Caco-2 (cell line): ENCODE data around the gene ACOX3. TPM values are rescaled to one million over a fixed set of nuclear protein-coding genes. Genes with fewer than 3 reads are reported as not detected.
"Not testable (repeated sequence)": the region's sequence is repeated elsewhere in the genome, so short reads cannot be mapped to it uniquely, and the experiment has no call there.

Experiments
- BruUV-seq: library from RNA; stranded (reverse); fragments of 400-500 nt; replicated peaks from 2 replicates; lab custom pipeline; 2021; lab: Mats Ljungman, UMichigan
- CTCF ChIA-PET: fragments of 300-600 bp; sonication (Branson Sonifier 250); formaldehyde crosslinking; loops from one replicate; lab custom pipeline; 2022; ENCODE audit warnings: antibody characterized with exemption; lab: Charles Lee
- POLR2A ChIA-PET: fragments of 300-600 bp; sonication (Branson Sonifier 250); formaldehyde crosslinking; loops from one replicate; lab custom pipeline; 2022; ENCODE audit warnings: antibody characterized with exemption; lab: Charles Lee
- DNase-seq, 2 experiments: peaks; one replicate each; pipeline versions ENCODE4 v3.0.0 to v3.0.0-alpha.2; 2020 to 2022
- H3K27me3 ChIP-seq: replicated peaks from 2 replicates; pipeline ENCODE4 v1.6.0; 2011; ENCODE audit warnings: low read length; ENCODE audit not compliant: control insufficient read depth, insufficient read depth
- H3K36me3 ChIP-seq: 2 replicates; pipeline ENCODE4 v1.5.1; 2011; ENCODE audit warnings: low read length; ENCODE audit not compliant: control insufficient read depth, insufficient read depth
- H3K4me1 ChIP-seq: fragments of 250-450 bp; sonication (Bioruptor Pico); 2 replicates; pipeline ENCODE4 v1.5.1; 2020; ENCODE audit warnings: mild to moderate bottlenecking
- H3K4me3 ChIP-seq: 2 replicates; pipeline ENCODE4 v1.5.1; 2011; ENCODE audit warnings: low read depth, mild to moderate bottlenecking, control low read depth, low read length
- H3K9me3 ChIP-seq: fragments of 250-450 bp; sonication (Bioruptor Pico); 2 replicates; pipeline ENCODE4 v1.5.1; 2020; ENCODE audit warnings: mild to moderate bottlenecking, moderate library complexity
- H3K27ac Mint-ChIP-seq: one replicate; pipeline ENCODE4 v1.8.0; 2022; ENCODE audit warnings: mixed read lengths; ENCODE audit not compliant: unreplicated experiment
- H3K27me3 Mint-ChIP-seq: one replicate; pipeline ENCODE4 v1.8.0; 2022; ENCODE audit warnings: mixed read lengths; ENCODE audit not compliant: insufficient read depth, unreplicated experiment
- H3K36me3 Mint-ChIP-seq: one replicate; pipeline ENCODE4 v1.8.0; 2022; ENCODE audit warnings: mild to moderate bottlenecking, mixed read lengths; ENCODE audit not compliant: insufficient read depth, unreplicated experiment
- H3K4me1 Mint-ChIP-seq: one replicate; pipeline ENCODE4 v1.8.0; 2022; ENCODE audit warnings: low read depth, mixed read lengths; ENCODE audit not compliant: unreplicated experiment
- H3K4me3 Mint-ChIP-seq: one replicate; pipeline ENCODE4 v1.8.0; 2022; ENCODE audit warnings: mild to moderate bottlenecking, moderate library complexity, mixed read lengths; ENCODE audit not compliant: unreplicated experiment
- H3K9me3 Mint-ChIP-seq: one replicate; pipeline ENCODE4 v1.8.0; 2022; ENCODE audit warnings: mixed read lengths; ENCODE audit not compliant: unreplicated experiment
- intact Hi-C: fragments of 100-400 bp; cut with micrococcal nuclease; formaldehyde crosslinking; loops from one replicate; pipeline ENCODE4 v1.10.0; 2022; ENCODE audit not compliant: unreplicated experiment
- total RNA-seq: library from RNA; stranded (reverse); gene quantifications from 2 replicates; pipeline ENCODE4 v1.2.3, GENCODE V29; 2022
- TF ChIP-seq, protein P1 (sequence below), 2 experiments: fragments of 200-600 bp in 1 of 2; IDR thresholded peaks; 1 replicate in 1 of 2; 2 replicates in 1 of 2; pipeline versions ENCODE4 v1.5.1 to v1.8.0; 2011 to 2022; ENCODE audit warnings: antibody characterized with exemption in 1 of 2, control low read depth in 1 of 2, inconsistent platforms in 1 of 2, low read depth in 1 of 2, low read length in 1 of 2, mild to moderate bottlenecking in 1 of 2, moderate library complexity in 1 of 2; ENCODE audit not compliant: insufficient read depth in 1 of 2, severe bottlenecking in 1 of 2, unreplicated experiment in 1 of 2

The ACOX3 gene
- total RNA-seq, 1 experiment from 2014 or later = 11.5 TPM

DNA sequence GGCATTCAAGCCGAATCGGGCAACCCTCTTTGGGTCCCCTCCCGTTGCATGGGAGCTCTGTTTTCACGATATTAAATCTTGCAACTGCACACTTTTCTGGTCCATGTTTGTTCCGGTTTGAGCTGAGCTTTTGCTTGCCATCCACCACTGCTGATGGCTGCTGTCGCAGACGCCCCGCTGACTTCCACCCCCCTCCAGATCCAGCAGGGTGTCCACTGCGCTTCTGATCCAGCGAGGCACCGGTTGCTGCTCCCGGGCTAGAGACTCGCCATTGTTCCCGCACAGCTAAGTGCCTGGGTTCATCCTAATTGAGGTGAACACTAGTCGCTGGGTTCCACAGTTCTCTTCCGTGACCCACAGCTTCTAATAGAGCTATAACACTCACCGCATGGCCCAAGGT, 13.3 kb downstream of the ACOX3 start:
- Mint-ChIP-seq H3K4me3 (peak overlapping the region; percentile 77), H3K36me3 (peaks cover 20% of the 10 kb centered on the region), H3K4me1 (peaks cover 10% of the 10 kb centered on the region), H3K27ac (peak overlapping the region; percentile 32), H3K9me3 (no peaks in the 10 kb centered on the region), H3K27me3 (no peaks in the 10 kb centered on the region)
- Histone ChIP-seq H3K36me3 (no peaks in the 10 kb centered on the region), H3K27me3 (no peaks in the 10 kb centered on the region), H3K4me3 (peak overlapping the region; percentile 60), H3K9me3 (no peaks in the 10 kb centered on the region), H3K4me1 (peaks cover 5% of the 10 kb centered on the region; the same call in 1 of the 2 replicates)
- no TSS peak for BruUV-seq
- ChIA-PET POLR2A (no interaction called here), CTCF (no interaction called here)
- intact Hi-C loops = no loop called here
- TF ChIP-seq, protein P1, sequence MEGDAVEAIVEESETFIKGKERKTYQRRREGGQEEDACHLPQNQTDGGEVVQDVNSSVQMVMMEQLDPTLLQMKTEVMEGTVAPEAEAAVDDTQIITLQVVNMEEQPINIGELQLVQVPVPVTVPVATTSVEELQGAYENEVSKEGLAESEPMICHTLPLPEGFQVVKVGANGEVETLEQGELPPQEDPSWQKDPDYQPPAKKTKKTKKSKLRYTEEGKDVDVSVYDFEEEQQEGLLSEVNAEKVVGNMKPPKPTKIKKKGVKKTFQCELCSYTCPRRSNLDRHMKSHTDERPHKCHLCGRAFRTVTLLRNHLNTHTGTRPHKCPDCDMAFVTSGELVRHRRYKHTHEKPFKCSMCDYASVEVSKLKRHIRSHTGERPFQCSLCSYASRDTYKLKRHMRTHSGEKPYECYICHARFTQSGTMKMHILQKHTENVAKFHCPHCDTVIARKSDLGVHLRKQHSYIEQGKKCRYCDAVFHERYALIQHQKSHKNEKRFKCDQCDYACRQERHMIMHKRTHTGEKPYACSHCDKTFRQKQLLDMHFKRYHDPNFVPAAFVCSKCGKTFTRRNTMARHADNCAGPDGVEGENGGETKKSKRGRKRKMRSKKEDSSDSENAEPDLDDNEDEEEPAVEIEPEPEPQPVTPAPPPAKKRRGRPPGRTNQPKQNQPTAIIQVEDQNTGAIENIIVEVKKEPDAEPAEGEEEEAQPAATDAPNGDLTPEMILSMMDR (IDR thresholded peaks at IDR 0.05; ENCODE audit: insufficient read depth in 1 of 2, low read depth in 1 of 2, low read length in 1 of 2, severe bottlenecking in 1 of 2, unreplicated experiment in 1 of 2) = no peak
- no peak for DNase-seq

DNA sequence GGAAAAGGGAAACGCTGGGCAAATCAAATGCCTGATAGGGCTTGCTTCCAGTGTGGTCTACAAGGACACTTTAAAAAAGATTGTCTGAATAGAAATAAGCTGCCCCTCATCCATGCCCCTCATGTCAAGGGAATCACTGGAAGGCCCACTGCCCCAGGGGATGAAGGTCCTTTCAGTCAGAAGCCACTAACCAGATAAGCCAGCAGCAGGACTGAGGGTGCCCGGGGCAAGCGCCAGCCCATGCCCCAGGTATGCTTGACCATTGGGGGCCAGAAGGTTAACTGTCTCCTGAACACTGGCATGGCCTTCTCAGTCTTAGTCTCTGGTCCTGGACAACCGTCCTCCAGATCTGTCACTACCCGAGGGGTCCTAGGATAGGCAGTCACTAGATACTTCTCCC, 17.7 kb downstream of the ACOX3 start:
- no peaks in the 10 kb centered on the region for H3K9me3 Mint-ChIP-seq

DNA sequence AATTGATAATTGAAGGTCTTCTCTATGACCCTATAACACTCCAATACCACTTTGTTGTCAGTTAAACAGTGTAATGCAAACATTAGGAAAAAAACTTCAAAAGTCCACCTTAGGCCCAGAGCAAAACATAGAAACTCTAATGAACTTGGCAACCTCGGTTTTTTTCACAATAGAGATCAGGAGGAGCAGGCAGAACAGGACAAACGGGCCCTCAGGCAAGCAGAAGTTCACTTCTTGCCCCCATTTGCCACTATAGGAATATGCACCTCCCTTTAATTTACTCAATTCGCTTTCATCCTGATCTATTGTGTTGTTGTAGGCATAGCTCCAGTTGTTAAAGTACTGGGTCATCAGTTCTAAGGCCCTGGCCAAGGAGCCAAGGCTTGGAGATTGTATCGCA, 18.2 kb downstream of the ACOX3 start:
- Mint-ChIP-seq H3K4me1 (peaks cover 8% of the 10 kb centered on the region), H3K4me3 (no peak overlapping the region), H3K27ac (no peak overlapping the region), H3K36me3 (peaks cover 11% of the 10 kb centered on the region), H3K9me3 (no peaks in the 10 kb centered on the region), H3K27me3 (no peaks in the 10 kb centered on the region)
- BruUV-seq = no TSS peak
- H3K9me3 ChIP-seq = no peaks in the 10 kb centered on the region
- TF ChIP-seq, protein P1 (IDR thresholded peaks at IDR 0.05; ENCODE audit: insufficient read depth in 1 of 2, low read depth in 1 of 2, low read length in 1 of 2, severe bottlenecking in 1 of 2, unreplicated experiment in 1 of 2) = no peak
- DNase-seq = peak in 1 of 2 experiments; percentile 41
- intact Hi-C loops = no loop called here
- ChIA-PET CTCF (no interaction called here), POLR2A (no interaction called here)
- peaks cover 14% of the 10 kb centered on the region for H3K4me1 ChIP-seq
- H3K36me3 ChIP-seq = no peaks in the 10 kb centered on the region
- H3K4me3 ChIP-seq = no peak overlapping the region
- no peaks in the 10 kb centered on the region for H3K27me3 ChIP-seq

More for the DNA sequence above, 17.7 kb downstream of the ACOX3 start:
- DNase-seq = no peak
- peaks cover 12% of the 10 kb centered on the region for H3K36me3 Mint-ChIP-seq
- no peak overlapping the region for H3K4me3 Mint-ChIP-seq
- intact Hi-C loops = no loop called here
- H3K27me3 Mint-ChIP-seq = no peaks in the 10 kb centered on the region
- H3K36me3 ChIP-seq = no peaks in the 10 kb centered on the region
- TF ChIP-seq, protein P1 (IDR thresholded peaks at IDR 0.05; ENCODE audit: insufficient read depth in 1 of 2, low read depth in 1 of 2, low read length in 1 of 2, severe bottlenecking in 1 of 2, unreplicated experiment in 1 of 2) = no peak
- CTCF ChIA-PET = no interaction called here
- no peak overlapping the region for H3K4me3 ChIP-seq
- peaks cover 8% of the 10 kb centered on the region for H3K4me1 Mint-ChIP-seq
- H3K4me1 ChIP-seq = peaks cover 17% of the 10 kb centered on the region
- H3K27ac Mint-ChIP-seq = no peak overlapping the region
- no TSS peak for BruUV-seq
- no peaks in the 10 kb centered on the region for H3K9me3 ChIP-seq
- POLR2A ChIA-PET = no interaction called here
- no peaks in the 10 kb centered on the region for H3K27me3 ChIP-seq

DNA sequence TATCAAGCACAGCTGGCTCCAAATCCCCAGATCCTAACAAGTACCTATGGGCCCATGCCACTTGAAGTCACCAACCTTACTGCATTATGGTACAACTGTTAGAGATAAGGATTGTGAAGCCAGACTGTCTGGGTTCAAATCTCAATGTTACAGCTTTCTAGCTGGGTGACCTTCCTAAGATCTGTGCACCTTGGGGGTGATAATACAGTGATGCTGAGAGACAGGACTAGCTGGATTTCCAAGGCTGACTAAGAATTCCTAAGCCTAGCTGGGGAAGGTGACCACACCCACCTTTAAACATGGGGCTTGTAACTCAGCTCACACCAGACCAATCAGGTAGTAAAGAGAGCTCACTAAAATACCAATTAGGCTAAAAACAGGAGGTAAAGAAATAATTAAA, 20.4 kb downstream of the ACOX3 start:
- H3K4me3 ChIP-seq, intact Hi-C loops, BruUV-seq, H3K27me3 Mint-ChIP-seq, H3K36me3 ChIP-seq, H3K9me3 ChIP-seq, H3K36me3 Mint-ChIP-seq, DNase-seq, H3K4me3 Mint-ChIP-seq, H3K27me3 ChIP-seq, H3K4me1 Mint-ChIP-seq, H3K9me3 Mint-ChIP-seq: not testable (repeated sequence)
- H3K4me1 ChIP-seq = peaks cover 12% of the 10 kb centered on the region
- POLR2A ChIA-PET = interaction anchor here (0.8 kb wide), 1 partner anchor 8 kb away, joined by 3 read pairs; no protein-coding TSS in a partner anchor
- CTCF ChIA-PET = interaction anchor here (0.9 to 1.3 kb wide), 2 partner anchors 9 kb away, joined by 3 to 5 read pairs; no protein-coding TSS in a partner anchor
- H3K27ac Mint-ChIP-seq = peak overlapping the region; percentile 73
